B cell (primary cell): ENCODE measurements around the gene CTDP1. TPM values are rescaled to one million over a fixed set of nuclear protein-coding genes. Genes with fewer than 3 reads are reported as not detected.

Experiments
- ATAC-seq: fragments of 200-7000 bp; cut with Tn5 transposase; one replicate; pipeline ENCODE4 v1.10.0; 2021; ENCODE audit warnings: low read depth, mild to moderate bottlenecking, moderate number of reproducible peaks, moderate library complexity
- CTCF ChIA-PET: fragments of 350-600 bp; sonication (Branson Sonifier 250); formaldehyde crosslinking; loops from one replicate; lab custom pipeline; 2021; ENCODE audit warnings: antibody characterized with exemption, inconsistent platforms; lab: Charles Lee
- POLR2A ChIA-PET: fragments of 350-600 bp; sonication (Branson Sonifier 250); formaldehyde crosslinking; loops from one replicate; lab custom pipeline; 2021; ENCODE audit warnings: antibody characterized with exemption; lab: Charles Lee
- DNase-seq: peaks from one replicate; pipeline ENCODE4 v3.0.0; 2013
- H2AFZ ChIP-seq: 2 replicates; pipeline ENCODE4 v1.6.1; 2012; ENCODE audit warnings: mild to moderate bottlenecking, low read depth, low read length; ENCODE audit not compliant: insufficient read depth, poor library complexity, severe bottlenecking
- H3K27ac ChIP-seq, 2 donors: 1 replicate in 1 of 2; 2 replicates in 1 of 2; pipeline ENCODE4 v1.5.1; 2012 to 2013; ENCODE audit warnings: low read length in 2 of 2, mild to moderate bottlenecking in 2 of 2, moderate library complexity in 1 of 2
- H3K27me3 ChIP-seq, 4 experiments: fragments of 200-600 bp in 1 of 4; sonication (generic) in 1 of 4; replicated peaks in 1 of 4; 1 replicate in 2 of 4; 2 replicates in 2 of 4; pipeline versions ENCODE4 v1.6.1 to v1.7.0; 2013 to 2016; ENCODE audit warnings: low read length in 3 of 4, mild to moderate bottlenecking in 2 of 4, mixed read lengths in 1 of 4, moderate library complexity in 1 of 4; ENCODE audit not compliant: insufficient read depth in 4 of 4, control insufficient read depth in 3 of 4; ENCODE audit errors: control extremely low read depth in 1 of 4
- H3K36me3 ChIP-seq, 2 experiments: replicated peaks in 1 of 2; 1 replicate in 1 of 2; 2 replicates in 1 of 2; pipeline versions ENCODE4 v1.6.1 to v1.7.1; 2013; ENCODE audit warnings: low read length in 1 of 2; ENCODE audit not compliant: insufficient read depth in 2 of 2, control insufficient read depth in 1 of 2; ENCODE audit errors: control extremely low read depth in 1 of 2, extremely low read depth in 1 of 2
- H3K4me1 ChIP-seq, 2 donors: fragments of 200-600 bp in 1 of 2; sonication (generic) in 1 of 2; 1 replicate in 1 of 2; 2 replicates in 1 of 2; pipeline versions ENCODE4 v1.5.1 to v1.6.1; 2013 to 2017; ENCODE audit warnings: low read length in 2 of 2; ENCODE audit not compliant: control insufficient read depth in 2 of 2, insufficient read depth in 2 of 2
- H3K4me2 ChIP-seq: replicated peaks from 2 replicates; pipeline ENCODE3; 2012; ENCODE audit warnings: mild to moderate bottlenecking, low read depth, low read length; ENCODE audit not compliant: poor library complexity, severe bottlenecking
- H3K4me3 ChIP-seq, 5 experiments: fragments of 200-600 bp in 1 of 5; sonication (generic) in 1 of 5; 1 replicate in 3 of 5; 2 replicates in 2 of 5; pipeline versions ENCODE4 v1.5.1 to v1.7.0; 2011 to 2016; ENCODE audit warnings: low read length in 4 of 5, mild to moderate bottlenecking in 4 of 5, low read depth in 2 of 5, control low read depth in 1 of 5, moderate library complexity in 1 of 5; ENCODE audit not compliant: insufficient read depth in 1 of 5; ENCODE audit errors: control extremely low read depth in 1 of 5, extremely low read depth in 1 of 5
- H3K79me2 ChIP-seq: fragments of 200-600 bp; sonication (generic); one replicate; pipeline ENCODE4 v1.6.0; 2016; ENCODE audit warnings: low read length; ENCODE audit not compliant: control insufficient read depth, insufficient read depth
- H3K9ac ChIP-seq: fragments of 200-600 bp; sonication (generic); 2 replicates; pipeline ENCODE4 v1.6.1; 2017; ENCODE audit warnings: mild to moderate bottlenecking, low read length, moderate library complexity
- H3K9me3 ChIP-seq, 3 donors: one replicate each; pipeline versions ENCODE4 v1.6.1 to v1.7.1; 2013; ENCODE audit warnings: low read length in 2 of 3; ENCODE audit not compliant: control insufficient read depth in 2 of 3, insufficient read depth in 1 of 3; ENCODE audit errors: control extremely low read depth in 1 of 3
- H4K20me1 ChIP-seq: 2 replicates; pipeline ENCODE4 v1.6.0; 2012; ENCODE audit warnings: mild to moderate bottlenecking, low read length; ENCODE audit not compliant: insufficient read depth, control insufficient read depth, poor library complexity, severe bottlenecking
- H3K27ac Mint-ChIP-seq: one replicate; pipeline ENCODE4 v1.8.0; 2021; ENCODE audit warnings: mixed read lengths
- H3K27me3 Mint-ChIP-seq: one replicate; pipeline ENCODE4 v1.8.0; 2021; ENCODE audit warnings: mixed read lengths
- H3K4me1 Mint-ChIP-seq: one replicate; pipeline ENCODE4 v1.8.0; 2021; ENCODE audit warnings: mixed read lengths
- H3K4me3 Mint-ChIP-seq: one replicate; pipeline ENCODE4 v1.8.0; 2021; ENCODE audit warnings: mixed read lengths
- H3K9me3 Mint-ChIP-seq: one replicate; pipeline ENCODE4 v1.8.0; 2022; ENCODE audit warnings: mixed read lengths; ENCODE audit not compliant: insufficient read depth
- CTCF ChIP-seq: fragments of 200-600 bp; IDR thresholded peaks from one replicate; pipeline ENCODE4 v1.8.0; 2022; ENCODE audit warnings: antibody characterized with exemption, mild to moderate bottlenecking
- EZH2 ChIP-seq: IDR thresholded peaks from 2 replicates; pipeline ENCODE4 v1.6.1; 2012; ENCODE audit warnings: borderline replicate concordance, low read depth, mild to moderate bottlenecking, moderate library complexity, low read length; ENCODE audit not compliant: insufficient read depth, poor library complexity, severe bottlenecking
- WGBS: methylation state at CpG from one replicate; pipeline ENCODE4 v1.1.5; 2013; ENCODE audit warnings: missing lambda C conversion rate; ENCODE audit not compliant: insufficient coverage; 5-methylcytosine and 5-hydroxymethylcytosine counted together
- intact Hi-C: fragments of 100-400 bp; cut with micrococcal nuclease; formaldehyde crosslinking; loops from one replicate; pipeline ENCODE4 v1.10.0; 2022
- polyA plus RNA-seq: library from polyadenylated mRNA; depleted of rRNA; stranded (reverse); fragments of >200 nt; gene quantifications from 2 replicates; pipeline ENCODE4 v1.2.3, GENCODE V29; 2012
- total RNA-seq, 2 donors: library from RNA; stranded (reverse); fragments of 120-200 nt in 1 of 2; gene quantifications; 1 replicate in 1 of 2; 2 replicates in 1 of 2; pipeline versions ENCODE4 v1.2.3 to v1.2.4, GENCODE V29; 2013 to 2022

The CTDP1 gene
- total and polyA plus RNA-seq, 2 donors (not counting 1 experiment from before 2014, with no cell fraction given), result 14.3 to 33.3 TPM

GRCh38 chr18:79778291-79778791 lies 98.7 kb downstream of the CTDP1 start:
- intact Hi-C loops, result no loop called here
- Mint-ChIP-seq H3K27me3 (peaks cover 32% of the 10 kb centered on the region), H3K27ac (no peak overlapping the region), H3K4me1 (no peaks in the 10 kb centered on the region), H3K4me3 (no peak overlapping the region), H3K9me3 (peaks cover 3% of the 10 kb centered on the region)
- H3K9me3 ChIP-seq, result peaks cover 0 to 11% (median 0%) of the 10 kb centered on the region in 3 donors
- no peak overlapping the region for H2AFZ ChIP-seq
- DNase-seq (no peak), ATAC-seq (no peak)
- no peak overlapping the region for H3K27ac ChIP-seq
- no peak overlapping the region for H3K9ac ChIP-seq
- H4K20me1 ChIP-seq, result no peaks in the 10 kb centered on the region
- H3K36me3 ChIP-seq, result no peaks in the 10 kb centered on the region
- H3K4me2 ChIP-seq, result no peak overlapping the region
- TF ChIP-seq EZH2, result no peak
- TF ChIP-seq CTCF, result no peak
- peaks cover 0 to 18% (median 0%) of the 10 kb centered on the region in 4 experiments for H3K27me3 ChIP-seq
- ChIA-PET POLR2A (no interaction called here), CTCF (no interaction called here)
- H3K4me3 ChIP-seq, result no peak overlapping the region
- 88% methylated on average over 26 of the region's 26 CpGs for WGBS
- no peaks in the 10 kb centered on the region for H3K79me2 ChIP-seq
- H3K4me1 ChIP-seq, result no peaks in the 10 kb centered on the region

- CTCF ChIA-PET, result no interaction called here
- WGBS, result 83% methylated on average over 27 of the region's 29 CpGs
- Mint-ChIP-seq H3K4me1 (no peaks in the 10 kb centered on the region), H3K4me3 (no peak overlapping the region), H3K27ac (no peak overlapping the region), H3K27me3 (peaks cover 35% of the 10 kb centered on the region), H3K9me3 (peaks cover 3% of the 10 kb centered on the region)
- intact Hi-C loops, result no loop called here
- H3K27me3 ChIP-seq, result peaks cover 0 to 18% (median 0%) of the 10 kb centered on the region in 4 experiments
- ATAC-seq, result no peak
- no peak overlapping the region for H3K9ac ChIP-seq
- no peaks in the 10 kb centered on the region for H4K20me1 ChIP-seq
- peaks cover 0 to 14% (median 0%) of the 10 kb centered on the region in 3 donors for H3K9me3 ChIP-seq
- H3K4me3 ChIP-seq, result no peak overlapping the region
- H3K27ac ChIP-seq, result no peak overlapping the region
- POLR2A ChIA-PET, result no interaction called here
- TF ChIP-seq EZH2, result no peak
- no peak for TF ChIP-seq CTCF
- H3K4me2 ChIP-seq, result no peak overlapping the region
- no peaks in the 10 kb centered on the region for H3K36me3 ChIP-seq
- H2AFZ ChIP-seq, result no peak overlapping the region
- no peaks in the 10 kb centered on the region for H3K4me1 ChIP-seq
- DNase-seq, result no peak
- no peaks in the 10 kb centered on the region for H3K79me2 ChIP-seq
These were observed 99.6 kb downstream of the CTDP1 start for GRCh38 chr18:79779021-79779699.
